Measurements from ENCODE around the gene RPL28. TPM values are rescaled to one million over a fixed set of nuclear protein-coding genes. Genes with fewer than 3 reads are reported as not detected.
A peak's percentile ranks its signal among the peaks of the same experiment; 100 is the strongest.

Gene RPL28
- total RNA-seq, 2 experiments from 2014 or later, result 3,995 to 4,178 TPM

DNA sequence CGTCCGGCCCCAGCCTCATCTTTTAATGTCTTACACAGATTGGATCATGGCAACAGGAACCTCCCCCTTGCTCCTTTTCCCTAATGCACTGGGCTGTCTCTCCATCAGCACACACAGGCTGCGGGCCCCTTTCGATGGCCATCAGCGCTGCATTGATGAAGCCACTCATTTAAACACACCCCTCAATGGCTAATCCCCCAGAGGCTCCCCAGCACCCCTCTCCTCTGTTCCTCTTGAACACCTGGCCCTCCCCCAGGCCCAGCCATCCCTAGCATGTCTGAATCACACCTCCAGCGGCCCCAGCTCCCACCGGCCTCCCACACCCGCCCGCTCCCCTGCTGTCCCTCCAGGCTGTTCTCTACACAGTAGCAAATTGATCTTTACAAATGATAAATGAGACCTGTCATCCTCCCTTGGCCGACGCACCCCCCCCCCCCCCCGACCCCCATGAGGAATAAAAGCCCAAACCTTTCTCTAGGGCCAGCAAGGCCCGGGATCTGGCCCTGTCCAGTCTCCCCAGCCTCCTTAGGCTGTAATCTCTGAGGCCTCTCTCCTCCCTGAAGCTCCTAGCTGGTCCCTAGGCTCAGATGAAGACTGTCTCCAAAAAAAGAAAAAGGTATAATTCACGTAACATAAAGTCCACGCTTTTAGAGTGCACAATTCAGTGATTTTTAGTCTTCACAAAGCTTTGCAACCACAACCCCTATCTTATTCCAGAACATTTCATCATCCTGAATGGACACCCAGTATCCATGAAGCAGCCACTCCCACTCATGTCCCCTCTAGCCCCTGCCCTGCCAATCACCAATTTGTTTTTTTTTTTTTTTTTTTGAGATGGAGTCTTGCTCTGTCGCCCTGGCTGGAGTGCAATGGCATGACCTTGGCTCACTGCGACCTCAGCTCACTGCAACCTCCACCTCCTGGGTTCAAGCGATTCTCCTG is 7.4 kb downstream of the RPL28 start:
- H3K27me3 Mint-ChIP-seq, result no peaks in the 10 kb centered on the region
- H3K9me3 ChIP-seq (ENCODE audit: control insufficient read depth in 1 of 2, insufficient read depth in 1 of 2, low read length in 2 of 2), result no peaks in the 10 kb centered on the region
- DNase-seq (peak in 1 of 14 experiments; percentile 1), ATAC-seq (ENCODE audit: poor library complexity) (no peak)
- H3K4me1 ChIP-seq (ENCODE audit: insufficient read depth, low read length), result peaks cover 31% of the 10 kb centered on the region
- H3K4me3 Mint-ChIP-seq, result no peak overlapping the region
- no peaks in the 10 kb centered on the region for H3K27me3 ChIP-seq (ENCODE audit: control insufficient read depth in 1 of 2, insufficient read depth in 2 of 2, low read length in 2 of 2)
- intact Hi-C loops (cut with DNase I, micrococcal nuclease), result no loop called here
- H3K36me3 Mint-ChIP-seq (ENCODE audit: low read depth), result peaks cover 44% of the 10 kb centered on the region
- no peak overlapping the region for H3K27ac ChIP-seq (ENCODE audit: low read depth in 1 of 2, low read length in 2 of 2)
- H3K9me3 Mint-ChIP-seq, result no peaks in the 10 kb centered on the region
- peaks cover 37% of the 10 kb centered on the region for H3K36me3 ChIP-seq (ENCODE audit: insufficient read depth, low read length)
- ChIA-PET CTCF (no interaction called here), POLR2A (interaction anchor here (1.5 kb wide), 1 partner anchor 14 kb away, joined by 3 read pairs; no protein-coding TSS in a partner anchor)
- H3K4me3 ChIP-seq (ENCODE audit: low read length), result no peak overlapping the region
- H3K4me1 Mint-ChIP-seq (ENCODE audit: low read depth), result peaks cover 30% of the 10 kb centered on the region
- TF ChIP-seq, protein P1, sequence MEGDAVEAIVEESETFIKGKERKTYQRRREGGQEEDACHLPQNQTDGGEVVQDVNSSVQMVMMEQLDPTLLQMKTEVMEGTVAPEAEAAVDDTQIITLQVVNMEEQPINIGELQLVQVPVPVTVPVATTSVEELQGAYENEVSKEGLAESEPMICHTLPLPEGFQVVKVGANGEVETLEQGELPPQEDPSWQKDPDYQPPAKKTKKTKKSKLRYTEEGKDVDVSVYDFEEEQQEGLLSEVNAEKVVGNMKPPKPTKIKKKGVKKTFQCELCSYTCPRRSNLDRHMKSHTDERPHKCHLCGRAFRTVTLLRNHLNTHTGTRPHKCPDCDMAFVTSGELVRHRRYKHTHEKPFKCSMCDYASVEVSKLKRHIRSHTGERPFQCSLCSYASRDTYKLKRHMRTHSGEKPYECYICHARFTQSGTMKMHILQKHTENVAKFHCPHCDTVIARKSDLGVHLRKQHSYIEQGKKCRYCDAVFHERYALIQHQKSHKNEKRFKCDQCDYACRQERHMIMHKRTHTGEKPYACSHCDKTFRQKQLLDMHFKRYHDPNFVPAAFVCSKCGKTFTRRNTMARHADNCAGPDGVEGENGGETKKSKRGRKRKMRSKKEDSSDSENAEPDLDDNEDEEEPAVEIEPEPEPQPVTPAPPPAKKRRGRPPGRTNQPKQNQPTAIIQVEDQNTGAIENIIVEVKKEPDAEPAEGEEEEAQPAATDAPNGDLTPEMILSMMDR (IDR thresholded peaks at IDR 0.05), result no peak
- H3K27ac Mint-ChIP-seq, result peak overlapping the region; percentile 49

DNA sequence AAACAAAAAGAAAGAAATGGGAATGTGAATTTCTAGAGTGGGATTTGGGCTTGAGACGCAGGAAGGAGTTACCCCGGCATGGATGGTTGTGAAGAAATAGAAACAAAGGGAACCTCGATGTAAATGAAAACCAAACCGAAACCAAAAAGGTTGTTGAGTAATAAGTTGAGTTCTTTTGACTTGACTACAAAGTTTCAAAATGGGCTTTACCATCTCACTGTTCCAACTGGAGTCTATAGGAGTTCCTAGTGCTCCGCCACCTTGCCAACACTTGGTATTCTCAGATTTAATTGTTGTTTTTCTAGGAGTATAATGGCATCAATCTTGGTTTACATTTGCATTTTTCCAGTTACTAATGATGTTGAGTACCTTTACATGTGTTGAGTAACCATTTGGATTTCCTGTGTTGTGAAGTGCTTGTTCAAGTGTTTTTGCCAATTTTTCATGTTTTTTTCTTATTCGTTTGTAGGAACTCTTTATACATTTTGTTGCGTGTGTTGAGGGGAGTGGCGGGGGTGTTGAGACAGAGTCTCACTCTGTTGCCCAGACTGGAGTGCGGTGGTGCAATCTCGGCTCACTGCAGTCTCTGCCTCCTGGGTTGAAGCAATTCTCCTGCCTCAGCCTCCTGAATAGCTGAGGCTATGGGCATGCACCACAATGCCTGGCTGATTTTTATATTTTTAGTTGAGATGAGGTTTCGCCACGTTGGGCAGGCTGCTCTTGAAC is 12.6 kb downstream of the RPL28 start:
- POLR2A ChIA-PET, result interaction anchor here (0.8 to 2.7 kb wide), 3 partner anchors 9 to 11 kb away, joined by 3 to 10 read pairs (median 8); partner anchors contain the start of genes RPL28 and UBE2S
- intact Hi-C loops (cut with DNase I, micrococcal nuclease), result no loop called here

More for the DNA sequence above, 12.6 kb downstream of the RPL28 start:
- H3K27ac Mint-ChIP-seq, result peak overlapping the region; percentile 33
- CTCF ChIA-PET, result no interaction called here
- no peaks in the 10 kb centered on the region for H3K9me3 ChIP-seq (ENCODE audit: control insufficient read depth in 1 of 2, insufficient read depth in 1 of 2, low read length in 2 of 2)
- peaks cover 25% of the 10 kb centered on the region for H3K36me3 ChIP-seq (ENCODE audit: insufficient read depth, low read length)
- no peak overlapping the region for H3K27ac ChIP-seq (ENCODE audit: low read depth in 1 of 2, low read length in 2 of 2)
- peaks cover 37% of the 10 kb centered on the region for H3K36me3 Mint-ChIP-seq (ENCODE audit: low read depth)
- H3K4me1 ChIP-seq (ENCODE audit: insufficient read depth, low read length), result peaks cover 5% of the 10 kb centered on the region
- TF ChIP-seq, protein P1 (IDR thresholded peaks at IDR 0.05), result no peak
- H3K9me3 Mint-ChIP-seq, result no peaks in the 10 kb centered on the region
- H3K4me3 ChIP-seq (ENCODE audit: low read length), result no peak overlapping the region
- H3K27me3 Mint-ChIP-seq, result no peaks in the 10 kb centered on the region
- DNase-seq (no peak), ATAC-seq (ENCODE audit: poor library complexity) (no peak)
- peak overlapping the region; percentile 4 for H3K4me3 Mint-ChIP-seq
- no peaks in the 10 kb centered on the region for H3K27me3 ChIP-seq (ENCODE audit: control insufficient read depth in 1 of 2, insufficient read depth in 2 of 2, low read length in 2 of 2)
- H3K4me1 Mint-ChIP-seq (ENCODE audit: low read depth), result peaks cover 8% of the 10 kb centered on the region
